Ascending aorta (tissue), 2 donors: ENCODE data around the gene ASB1. TPM values are rescaled to one million over a fixed set of nuclear protein-coding genes. Genes with fewer than 3 reads are reported as not detected.

Source experiments
- DNase-seq, 2 donors: peaks; one replicate each; pipeline ENCODE4 v3.0.0-alpha.2; 2019; ENCODE audit warnings: low spot score in 2 of 2
- H3K27ac ChIP-seq, 2 donors: fragments of 200-600 bp; sonication (generic); one replicate each; pipeline ENCODE4 v1.5.1; 2016 to 2017; ENCODE audit warnings: mild to moderate bottlenecking in 1 of 2
- H3K27me3 ChIP-seq: fragments of 200-600 bp; sonication (generic); one replicate; pipeline ENCODE4 v1.5.1; 2017
- H3K36me3 ChIP-seq, 2 donors: fragments of 200-600 bp; sonication (generic); one replicate each; pipeline ENCODE4 v1.5.1; 2016
- H3K4me1 ChIP-seq, 2 donors: fragments of 200-600 bp; sonication (generic); one replicate each; pipeline ENCODE4 v1.5.1; 2016 to 2017; ENCODE audit warnings: mild to moderate bottlenecking in 1 of 2
- H3K4me3 ChIP-seq, 2 donors: fragments of 200-600 bp; sonication (generic); one replicate each; pipeline ENCODE4 v1.5.1; 2016 to 2017; ENCODE audit warnings: mild to moderate bottlenecking in 1 of 2
- H3K9me3 ChIP-seq, 2 donors: fragments of 200-600 bp; sonication (generic); one replicate each; pipeline ENCODE4 v1.5.1; 2016
- CTCF ChIP-seq, 3 experiments: fragments of 200-600 bp in 2 of 3; fragments of 450-650 bp in 1 of 3; sonication (generic) in 2 of 3; IDR thresholded peaks; one replicate each; pipeline ENCODE4 v1.5.1; 2016 to 2019; ENCODE audit warnings: antibody characterized with exemption in 3 of 3, mild to moderate bottlenecking in 1 of 3, moderate library complexity in 1 of 3
- intact Hi-C: fragments of 100-400 bp; cut with DNase I; formaldehyde crosslinking; loops from one replicate; pipeline ENCODE4 v1.15.1; 2023
- total RNA-seq: library from RNA; depleted of rRNA; stranded (reverse); fragments of >200 nt; gene quantifications from one replicate; pipeline ENCODE4 v1.1.0, GENCODE V29; 2016

Gene ASB1
- total RNA-seq, 1 donor from 2014 or later: 32.5 TPM

GRCh38 chr2:238387332-238387731, 39.4 kb upstream of the ASB1 start:
- no peak overlapping the region for H3K4me3 ChIP-seq
- no peak for TF ChIP-seq CTCF (IDR thresholded peaks at IDR 0.05)
- peaks cover 2 to 16% of the 10 kb centered on the region in 2 donors for H3K4me1 ChIP-seq
- intact Hi-C loops: no loop called here
- no peaks in the 10 kb centered on the region for H3K9me3 ChIP-seq
- no peak overlapping the region for H3K27ac ChIP-seq
- H3K36me3 ChIP-seq: no peaks in the 10 kb centered on the region
- H3K27me3 ChIP-seq: no peaks in the 10 kb centered on the region
- DNase-seq: no peak

- H3K9me3 ChIP-seq: no peaks in the 10 kb centered on the region
- DNase-seq: no peak
- peak overlapping the region in 1 of 2 donors; percentile 73 for H3K27ac ChIP-seq
- peaks cover 2 to 16% of the 10 kb centered on the region in 2 donors for H3K4me1 ChIP-seq
- no peak overlapping the region for H3K4me3 ChIP-seq
- no peaks in the 10 kb centered on the region for H3K36me3 ChIP-seq
- intact Hi-C loops: no loop called here
- TF ChIP-seq CTCF (IDR thresholded peaks at IDR 0.05): no peak
- H3K27me3 ChIP-seq: no peaks in the 10 kb centered on the region
Measured at GRCh38 chr2:238388794-238389193, 37.9 kb upstream of the ASB1 start.

- no peaks in the 10 kb centered on the region for H3K9me3 ChIP-seq
- DNase-seq: no peak
- H3K36me3 ChIP-seq: no peaks in the 10 kb centered on the region
- no peak for TF ChIP-seq CTCF (IDR thresholded peaks at IDR 0.05)
- peaks cover 2 to 16% of the 10 kb centered on the region in 2 donors for H3K4me1 ChIP-seq
- no peak overlapping the region for H3K4me3 ChIP-seq
- H3K27ac ChIP-seq: peak overlapping the region; percentile 69 to 73
- intact Hi-C loops: loop anchor here (5.0 kb wide), 1 partner anchor 37 kb away; the partner anchor contains the start of gene ASB1
- no peaks in the 10 kb centered on the region for H3K27me3 ChIP-seq
Measured at GRCh38 chr2:238389988-238390589, 36.6 kb upstream of the ASB1 start.

- DNase-seq: no peak
- Histone ChIP-seq H3K9me3 (no peaks in the 10 kb centered on the region), H3K27me3 (no peaks in the 10 kb centered on the region), H3K36me3 (no peaks in the 10 kb centered on the region), H3K4me1 (peaks cover 2 to 16% of the 10 kb centered on the region in 2 donors), H3K27ac (no peak overlapping the region), H3K4me3 (no peak overlapping the region)
- intact Hi-C loops: loop anchor here (5.0 kb wide), 1 partner anchor 36 kb away; the partner anchor contains the start of gene ASB1
- TF ChIP-seq CTCF (IDR thresholded peaks at IDR 0.05): no peak
Measured at GRCh38 chr2:238391042-238391689, 35.6 kb upstream of the ASB1 start.

DNA sequence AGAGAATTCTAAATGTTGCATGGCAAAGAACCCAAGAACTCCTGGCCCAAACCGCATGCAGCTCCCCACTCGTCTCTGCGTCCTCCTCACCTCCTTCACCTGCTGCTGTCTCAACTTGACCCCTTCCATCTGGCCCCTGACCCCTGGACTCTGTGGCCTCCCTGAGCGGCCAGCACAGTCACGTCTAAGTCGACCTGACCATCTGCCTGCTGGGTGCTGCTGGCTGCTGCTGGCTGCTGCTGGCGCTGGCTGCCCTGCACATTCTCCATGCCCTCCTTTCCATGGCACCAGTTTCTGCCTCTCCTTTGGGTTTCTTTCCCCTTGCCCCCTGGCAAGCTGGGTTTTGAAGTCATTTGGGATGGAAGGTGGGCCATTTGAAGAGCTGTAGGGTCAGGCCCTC, 30.1 kb upstream of the ASB1 start:
- no peak for DNase-seq
- Histone ChIP-seq H3K9me3 (no peaks in the 10 kb centered on the region), H3K4me3 (no peak overlapping the region), H3K4me1 (no peaks in the 10 kb centered on the region), H3K27ac (no peak overlapping the region), H3K27me3 (no peaks in the 10 kb centered on the region), H3K36me3 (peaks cover 10 to 14% of the 10 kb centered on the region in 2 donors)
- no peak for TF ChIP-seq CTCF (IDR thresholded peaks at IDR 0.05)
- intact Hi-C loops: no loop called here
